ENCODE results near the gene ENTHD1. TPM values are rescaled to one million over a fixed set of nuclear protein-coding genes. Genes with fewer than 3 reads are reported as not detected.

Gene ENTHD1
- total RNA-seq, 4 donors from 2014 or later, result 0.42 to 3.3 (median 1.8) TPM

DNA sequence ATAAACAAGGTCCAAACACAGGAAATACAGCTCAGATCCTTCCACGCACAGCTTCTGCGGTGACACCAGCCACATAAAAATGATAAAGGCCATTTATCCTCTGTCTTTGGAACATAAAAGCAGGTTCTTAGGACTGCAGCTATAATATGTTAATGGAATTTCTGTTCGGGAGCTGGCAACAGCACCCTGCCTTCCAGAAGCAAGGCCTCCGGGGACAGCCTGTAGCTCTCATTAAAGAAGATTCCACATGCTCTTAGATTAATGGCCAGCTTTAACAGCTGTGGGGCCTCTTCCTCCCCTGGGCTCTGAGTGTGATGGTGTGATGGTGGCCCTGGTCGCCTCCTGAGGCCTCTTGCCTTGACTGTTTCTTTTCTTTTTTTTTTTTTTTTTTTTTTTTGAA is 185.7 kb downstream of the ENTHD1 start:
- Histone ChIP-seq H3K9me3 (no peaks in the 10 kb centered on the region), H3K27ac (no peak overlapping the region), H3K27me3 (peaks cover 0 to 17% of the 10 kb centered on the region in 2 donors), H3K4me1 (no peaks in the 10 kb centered on the region), H3K36me3 (no peaks in the 10 kb centered on the region), H3K4me3 (no peak overlapping the region)
- TF ChIP-seq POLR2A (IDR thresholded peaks at IDR 0.05) (no peak), EP300 (IDR thresholded peaks at IDR 0.05) (no peak)
- TF ChIP-seq, protein P1, sequence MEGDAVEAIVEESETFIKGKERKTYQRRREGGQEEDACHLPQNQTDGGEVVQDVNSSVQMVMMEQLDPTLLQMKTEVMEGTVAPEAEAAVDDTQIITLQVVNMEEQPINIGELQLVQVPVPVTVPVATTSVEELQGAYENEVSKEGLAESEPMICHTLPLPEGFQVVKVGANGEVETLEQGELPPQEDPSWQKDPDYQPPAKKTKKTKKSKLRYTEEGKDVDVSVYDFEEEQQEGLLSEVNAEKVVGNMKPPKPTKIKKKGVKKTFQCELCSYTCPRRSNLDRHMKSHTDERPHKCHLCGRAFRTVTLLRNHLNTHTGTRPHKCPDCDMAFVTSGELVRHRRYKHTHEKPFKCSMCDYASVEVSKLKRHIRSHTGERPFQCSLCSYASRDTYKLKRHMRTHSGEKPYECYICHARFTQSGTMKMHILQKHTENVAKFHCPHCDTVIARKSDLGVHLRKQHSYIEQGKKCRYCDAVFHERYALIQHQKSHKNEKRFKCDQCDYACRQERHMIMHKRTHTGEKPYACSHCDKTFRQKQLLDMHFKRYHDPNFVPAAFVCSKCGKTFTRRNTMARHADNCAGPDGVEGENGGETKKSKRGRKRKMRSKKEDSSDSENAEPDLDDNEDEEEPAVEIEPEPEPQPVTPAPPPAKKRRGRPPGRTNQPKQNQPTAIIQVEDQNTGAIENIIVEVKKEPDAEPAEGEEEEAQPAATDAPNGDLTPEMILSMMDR (IDR thresholded peaks at IDR 0.05), result no peak
- DNase-seq (ENCODE audit: low spot score in 2 of 2), result no peak
- WGBS, 2 donors, result 68 to 75% methylated on average over 5 of the region's 5 CpGs

DNA sequence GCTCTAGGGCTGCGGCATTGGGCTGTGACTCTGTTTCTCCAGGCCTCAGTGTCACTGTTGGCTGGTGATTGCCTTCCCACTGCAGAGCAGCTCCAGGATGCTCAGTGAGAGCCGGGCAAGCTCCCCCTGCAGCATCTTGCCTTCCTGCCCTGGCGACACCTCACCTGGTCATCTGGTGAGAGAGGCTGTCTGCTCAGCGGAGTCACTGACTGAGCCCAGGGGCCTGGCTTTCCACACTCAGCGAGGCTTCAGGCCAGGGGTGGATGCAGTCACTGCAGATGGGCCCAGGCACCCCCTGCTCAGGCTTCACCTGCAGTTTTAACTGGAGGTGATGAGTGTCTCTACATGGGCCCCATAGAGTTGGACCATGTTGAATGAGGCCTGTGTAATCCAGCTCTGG is 186.2 kb downstream of the ENTHD1 start:
- no peak overlapping the region for H3K4me3 ChIP-seq
- no peak for DNase-seq (ENCODE audit: low spot score in 2 of 2)
- H3K36me3 ChIP-seq, result no peaks in the 10 kb centered on the region
- WGBS, 2 donors, result 86 to 89% methylated on average over 2 to 4 of the region's 5 CpGs
- TF ChIP-seq EP300 (IDR thresholded peaks at IDR 0.05), result no peak
- TF ChIP-seq, protein P1 (IDR thresholded peaks at IDR 0.05), result no peak
- no peak for TF ChIP-seq POLR2A (IDR thresholded peaks at IDR 0.05)
- peaks cover 0 to 17% of the 10 kb centered on the region in 2 donors for H3K27me3 ChIP-seq
- no peaks in the 10 kb centered on the region for H3K9me3 ChIP-seq
- H3K4me1 ChIP-seq, result no peaks in the 10 kb centered on the region
- H3K27ac ChIP-seq, result no peak overlapping the region

- DNase-seq (ENCODE audit: low spot score in 2 of 2), result no peak
- TF ChIP-seq POLR2A (IDR thresholded peaks at IDR 0.05) (no peak), EP300 (IDR thresholded peaks at IDR 0.05) (no peak)
- TF ChIP-seq, protein P1 (IDR thresholded peaks at IDR 0.05), result no peak
- Histone ChIP-seq H3K9me3 (no peaks in the 10 kb centered on the region), H3K27me3 (peaks cover 0 to 15% of the 10 kb centered on the region in 2 donors), H3K27ac (no peak overlapping the region), H3K4me3 (no peak overlapping the region), H3K36me3 (no peaks in the 10 kb centered on the region), H3K4me1 (no peaks in the 10 kb centered on the region)
- WGBS, 2 donors, result 69 to 70% methylated on average over 25 to 27 of the region's 27 CpGs
Measured at GRCh38 chr22:39706376-39707140, 187.0 kb downstream of the ENTHD1 start.

GRCh38 chr22:39705386-39705785 is 188.2 kb downstream of the ENTHD1 start:
- Histone ChIP-seq H3K27ac (no peak overlapping the region), H3K4me1 (no peaks in the 10 kb centered on the region), H3K36me3 (no peaks in the 10 kb centered on the region), H3K4me3 (no peak overlapping the region), H3K27me3 (peaks cover 0 to 10% of the 10 kb centered on the region in 2 donors), H3K9me3 (no peaks in the 10 kb centered on the region)
- WGBS, 2 donors, result 94% methylated on average over 8 to 9 of the region's 12 CpGs
- DNase-seq (ENCODE audit: low spot score in 2 of 2), result no peak
- no peak for TF ChIP-seq EP300 (IDR thresholded peaks at IDR 0.05)
- no peak for TF ChIP-seq POLR2A (IDR thresholded peaks at IDR 0.05)
- TF ChIP-seq, protein P1 (IDR thresholded peaks at IDR 0.05), result no peak

DNA sequence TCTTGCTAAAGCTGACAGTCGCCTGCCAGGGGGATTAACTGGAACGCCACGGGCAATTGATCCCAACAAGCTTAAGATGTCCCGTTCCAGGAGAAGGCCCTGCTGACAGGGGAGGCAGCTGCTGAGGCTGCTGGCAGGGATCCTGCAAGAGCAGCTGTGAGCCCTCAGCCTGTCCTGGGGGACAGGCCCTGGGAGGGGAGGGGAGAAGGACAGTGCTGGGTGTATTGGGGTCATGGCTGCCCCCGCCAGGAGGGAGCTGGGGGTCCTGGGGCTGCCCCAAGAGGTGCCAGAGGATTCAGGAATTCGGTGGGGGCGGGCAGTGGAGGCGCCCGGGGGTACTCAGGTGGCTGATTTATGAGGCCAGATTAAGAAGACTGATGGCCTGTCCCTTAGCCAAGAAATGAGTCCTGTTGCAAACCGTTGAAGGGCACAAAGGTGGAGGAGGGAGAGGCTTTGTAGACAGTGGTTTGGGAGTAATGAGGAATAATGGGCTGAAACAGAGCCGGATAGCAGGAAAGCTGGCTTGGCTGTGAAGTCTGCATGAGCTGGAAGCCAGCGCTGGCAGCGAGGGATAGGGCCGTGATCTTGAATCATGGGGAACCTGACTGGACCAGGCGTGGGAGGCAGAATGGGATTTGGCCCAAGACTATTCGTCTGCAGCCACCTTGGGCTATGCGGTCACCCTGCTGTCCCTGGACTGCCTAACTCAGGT is 189.5 kb downstream of the ENTHD1 start:
- Histone ChIP-seq H3K4me1 (no peaks in the 10 kb centered on the region), H3K27ac (no peak overlapping the region), H3K4me3 (no peak overlapping the region), H3K27me3 (peaks cover 0 to 12% of the 10 kb centered on the region in 2 donors), H3K9me3 (no peaks in the 10 kb centered on the region), H3K36me3 (no peaks in the 10 kb centered on the region)
- no peak for TF ChIP-seq POLR2A (IDR thresholded peaks at IDR 0.05)
- TF ChIP-seq, protein P1 (IDR thresholded peaks at IDR 0.05), result no peak
- TF ChIP-seq EP300 (IDR thresholded peaks at IDR 0.05), result no peak
- 56 to 62% methylated on average over 17 of the region's 17 CpGs for WGBS, 2 donors
- no peak for DNase-seq (ENCODE audit: low spot score in 2 of 2)

All from tibial nerve (tissue), 4 donors.